ENCODE measurements around the gene CHORDC1.
"Not testable (repeated sequence)": the region's sequence is repeated elsewhere in the genome, so short reads cannot be mapped to it uniquely, and the experiment has no call there.

Gene CHORDC1

DNA sequence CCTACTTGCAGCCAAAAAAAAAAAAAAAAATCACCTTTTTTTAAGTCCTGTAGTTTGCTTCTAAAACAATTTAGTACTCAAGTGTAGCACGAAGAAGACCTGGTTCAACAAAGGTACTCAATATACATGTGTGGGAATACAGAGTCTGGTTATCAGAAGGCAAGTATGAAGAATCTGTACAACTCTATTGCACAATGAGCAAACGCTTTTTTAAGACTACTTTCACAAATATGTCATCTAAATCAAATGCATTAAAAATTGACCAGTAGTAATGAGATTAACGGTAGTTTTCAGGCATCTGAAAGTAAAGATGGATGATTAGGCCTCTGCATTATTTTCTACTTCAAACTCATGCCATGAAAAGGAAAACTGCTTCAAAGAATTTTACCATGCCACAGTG, 9.5 kb downstream of the CHORDC1 start:
- no peak for DNase-seq

DNA sequence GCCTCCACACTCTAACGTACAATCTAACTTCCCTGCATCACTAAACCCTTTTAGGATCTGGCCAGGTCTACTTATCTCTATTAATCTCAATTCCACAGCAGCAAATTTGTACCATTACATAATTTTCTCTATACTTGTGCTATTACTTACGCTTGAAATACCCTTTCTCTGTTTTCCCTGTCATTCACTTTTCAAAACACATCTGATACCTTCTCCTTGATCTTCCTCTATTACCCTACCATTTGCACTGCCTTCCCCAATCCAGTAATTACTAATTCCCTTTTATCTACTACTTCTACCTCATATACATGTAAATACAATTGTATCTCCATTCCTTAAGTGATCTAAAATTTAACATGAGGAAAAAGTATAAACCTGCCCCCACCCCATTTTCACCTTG, 14.0 kb downstream of the CHORDC1 start:
- DNase-seq, result no peak

DNA sequence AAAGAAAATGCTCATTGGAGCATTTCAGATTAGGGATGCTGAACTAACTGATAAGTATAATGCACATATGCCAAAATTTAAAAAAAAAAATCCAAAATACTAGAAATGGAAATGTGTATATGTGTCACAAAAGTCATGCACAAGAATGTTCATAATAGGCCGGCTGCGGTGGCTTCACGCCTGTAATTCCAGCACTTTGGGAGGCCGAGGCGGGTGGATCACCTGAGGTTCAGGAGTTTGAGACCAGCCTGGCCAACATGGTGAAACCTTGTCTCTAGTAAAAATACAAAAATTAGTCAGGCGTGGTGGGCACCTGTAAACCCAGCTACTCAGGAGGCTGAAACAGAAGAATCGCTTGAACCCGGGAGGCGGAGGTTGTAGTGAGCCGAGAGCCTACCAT, 14.9 kb downstream of the CHORDC1 start:
- not testable (repeated sequence) for DNase-seq

- DNase-seq, result no peak
Measured at GRCh38 chr11:90204832-90205646, 17.8 kb downstream of the CHORDC1 start.

GRCh38 chr11:90204407-90204806, 18.4 kb downstream of the CHORDC1 start:
- no peak for DNase-seq

DNA sequence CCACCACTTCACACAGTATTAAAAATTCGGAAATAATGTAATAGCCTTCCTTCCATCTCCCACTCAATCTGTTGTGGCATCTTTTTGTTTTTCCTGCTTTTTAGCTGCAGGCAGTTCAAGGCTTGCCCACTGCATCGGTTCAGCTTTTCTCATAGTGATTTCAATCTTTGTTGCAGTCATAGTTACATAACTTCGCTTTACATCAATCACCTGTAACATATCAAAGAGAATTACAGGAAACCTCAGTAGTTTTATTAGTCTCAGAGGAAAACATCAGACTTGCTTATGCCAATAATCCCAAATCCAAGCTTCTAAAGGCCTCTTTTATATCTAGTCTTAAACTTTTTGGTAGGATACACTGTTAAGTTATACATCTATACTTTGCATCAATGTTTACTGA, 20.5 kb downstream of the CHORDC1 start:
- DNase-seq, result no peak

DNA sequence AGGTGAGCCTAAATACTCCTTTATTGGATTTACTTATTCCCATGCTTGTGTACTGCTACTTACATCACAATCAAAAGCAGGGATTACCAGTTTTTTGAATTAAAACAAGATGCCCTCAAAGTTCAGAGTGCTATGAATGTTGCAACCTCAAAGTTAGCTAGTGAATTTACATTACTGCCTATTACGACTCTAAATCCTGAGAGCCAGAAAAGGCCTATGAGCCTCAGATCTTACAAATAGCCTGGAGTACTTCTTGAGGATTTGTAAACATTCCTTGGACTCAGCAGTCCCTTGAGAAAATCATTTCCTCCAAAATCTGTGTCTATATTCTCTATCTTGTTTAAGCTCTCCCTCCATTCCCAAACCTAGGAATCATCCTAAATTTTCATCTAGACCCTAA, 25.5 kb downstream of the CHORDC1 start:
- DNase-seq, result no peak

DNA sequence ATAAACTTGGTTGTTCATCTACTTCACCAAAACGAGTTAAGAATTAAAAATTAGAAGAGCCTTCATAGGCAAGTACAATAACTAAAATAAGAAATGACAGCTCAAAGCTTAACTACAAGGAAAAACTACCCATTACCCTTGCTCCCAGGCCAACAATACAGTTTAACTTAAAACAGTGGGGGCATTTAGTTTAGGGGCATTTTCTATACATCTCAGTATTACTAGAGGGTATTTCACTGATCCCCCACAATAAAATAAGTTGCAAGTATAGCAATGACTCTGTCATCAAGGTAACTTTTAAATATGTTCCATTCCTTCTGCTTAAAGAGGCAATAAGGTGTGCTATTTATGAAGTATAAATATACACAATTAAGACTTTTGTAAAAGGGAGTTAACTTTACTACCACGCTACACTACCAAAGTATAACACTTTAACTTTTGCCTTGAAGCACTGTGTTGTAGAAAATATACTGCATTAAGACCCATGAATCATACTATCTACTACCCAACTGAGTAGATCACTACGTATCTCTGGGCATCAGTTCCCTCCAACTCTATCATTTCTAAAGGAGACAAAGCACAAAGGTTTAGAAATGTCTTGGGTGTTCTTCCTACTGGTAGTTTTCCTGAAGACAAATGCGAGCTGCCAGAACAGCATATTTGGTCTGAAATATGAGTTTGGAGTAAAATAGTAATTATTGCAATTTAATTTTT, 29.8 kb downstream of the CHORDC1 start:
- DNase-seq, result no peak

GRCh38 chr11:90189011-90189410, 33.8 kb downstream of the CHORDC1 start:
- no peak for DNase-seq

- DNase-seq, result no peak
Measured at GRCh38 chr11:90187839-90188238, 35.0 kb downstream of the CHORDC1 start.

- DNase-seq, result no peak
Measured at GRCh38 chr11:90179923-90180322, 42.9 kb downstream of the CHORDC1 start.

DNA sequence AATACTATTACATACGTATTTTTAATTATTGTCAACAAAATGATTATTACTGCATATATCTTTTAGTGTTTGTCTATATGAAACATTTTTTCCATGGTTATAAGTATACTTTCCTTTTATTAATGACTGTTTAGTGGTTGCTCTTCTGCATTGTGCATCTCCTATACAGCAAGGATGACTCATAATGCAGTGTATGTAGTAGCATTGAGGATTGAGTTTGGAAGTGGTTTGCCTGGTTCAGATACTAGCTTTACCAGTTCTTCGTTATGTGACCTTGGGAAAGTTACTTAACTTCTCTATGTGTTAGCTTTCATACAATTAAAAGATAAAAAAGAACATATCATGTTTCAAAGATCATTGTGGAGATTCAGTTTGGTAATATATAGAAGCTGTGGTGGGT, 44.1 kb downstream of the CHORDC1 start:
- no peak for DNase-seq

GRCh38 chr11:90176069-90176468, 46.8 kb downstream of the CHORDC1 start:
- no peak for DNase-seq

DNA sequence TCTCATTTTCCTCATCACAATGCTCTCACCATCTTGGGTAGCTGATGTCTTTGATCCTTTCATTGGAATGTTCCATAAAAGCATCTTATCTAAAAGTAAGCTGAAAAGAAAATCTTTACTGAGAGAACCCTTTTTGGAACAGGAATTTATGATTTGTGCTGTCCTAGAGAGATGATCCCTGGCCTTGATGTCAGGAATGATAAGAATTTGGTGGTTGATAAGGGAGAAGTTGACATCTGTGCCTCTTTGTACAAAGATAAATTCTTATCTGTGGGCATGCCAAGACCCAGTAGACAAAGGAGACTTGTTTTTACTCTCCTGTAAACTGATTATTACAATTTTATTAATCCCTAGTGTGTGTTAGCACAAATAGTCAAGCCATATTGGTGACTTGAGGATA, 51.5 kb downstream of the CHORDC1 start:
- no peak for DNase-seq

DNA sequence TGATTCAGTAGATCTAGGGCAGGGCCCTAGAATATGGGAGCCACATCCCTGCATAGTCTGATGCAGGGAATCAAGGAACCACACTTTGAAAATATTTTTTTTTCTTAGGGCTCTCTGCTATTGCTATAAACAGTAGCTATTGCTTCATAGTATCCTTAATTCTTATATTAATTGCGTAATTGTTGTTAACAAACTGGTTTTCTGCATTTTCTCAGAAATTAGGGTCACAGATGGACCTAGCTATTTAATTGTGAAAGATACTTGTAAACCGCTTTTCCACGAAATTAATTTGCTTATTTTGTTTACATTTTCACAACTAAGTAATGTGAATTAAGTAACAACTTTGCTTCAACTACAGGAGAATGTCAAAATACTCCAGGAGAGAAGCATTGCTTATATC, 54.3 kb downstream of the CHORDC1 start:
- no peak for DNase-seq

GRCh38 chr11:90167704-90168103, 55.1 kb downstream of the CHORDC1 start:
- not testable (repeated sequence) for DNase-seq

GRCh38 chr11:90166982-90167573, 55.8 kb downstream of the CHORDC1 start:
- DNase-seq, result not testable (repeated sequence)
